Progenitor cell of endocrine pancreas (in vitro differentiated cells): Measurements from ENCODE around the gene PDHX. TPM values are rescaled to one million over a fixed set of nuclear protein-coding genes. Genes with fewer than 3 reads are reported as not detected.

ENCODE experiments used
- DNase-seq: peaks from one replicate; pipeline ENCODE4 v3.0.0; 2021; ENCODE audit warnings: low spot score; ENCODE audit not compliant: unreplicated experiment
- H3K27ac Mint-ChIP-seq: 2 replicates; pipeline ENCODE4 v1.8.0; 2021; ENCODE audit warnings: mild to moderate bottlenecking, moderate library complexity, mixed read lengths
- H3K27me3 Mint-ChIP-seq: 2 replicates; pipeline ENCODE4 v1.8.0; 2021; ENCODE audit warnings: mixed read lengths
- H3K36me3 Mint-ChIP-seq: 2 replicates; pipeline ENCODE4 v1.8.0; 2022; ENCODE audit warnings: mixed read lengths; ENCODE audit not compliant: insufficient read depth
- H3K4me1 Mint-ChIP-seq: 2 replicates; pipeline ENCODE4 v1.8.0; 2021; ENCODE audit warnings: low read depth, mixed read lengths
- H3K4me3 Mint-ChIP-seq: 2 replicates; pipeline ENCODE4 v1.8.0; 2021; ENCODE audit warnings: low read depth, mild to moderate bottlenecking, moderate library complexity, mixed read lengths
- H3K9me3 Mint-ChIP-seq: 2 replicates; pipeline ENCODE4 v1.8.0; 2021; ENCODE audit warnings: low read depth, mixed read lengths
- total RNA-seq: library from RNA; stranded (reverse); gene quantifications from 2 replicates; pipeline ENCODE4 v1.2.1, GENCODE V29; 2021
- TF ChIP-seq, protein P1 (sequence below): fragments of 200-600 bp; sonication (generic); IDR thresholded peaks from one replicate; pipeline ENCODE4 v1.5.0; 2021; ENCODE audit warnings: antibody characterized with exemption, mild to moderate bottlenecking; ENCODE audit not compliant: unreplicated experiment

The PDHX gene
- total RNA-seq, 1 donor from 2014 or later = 39.9 TPM

DNA sequence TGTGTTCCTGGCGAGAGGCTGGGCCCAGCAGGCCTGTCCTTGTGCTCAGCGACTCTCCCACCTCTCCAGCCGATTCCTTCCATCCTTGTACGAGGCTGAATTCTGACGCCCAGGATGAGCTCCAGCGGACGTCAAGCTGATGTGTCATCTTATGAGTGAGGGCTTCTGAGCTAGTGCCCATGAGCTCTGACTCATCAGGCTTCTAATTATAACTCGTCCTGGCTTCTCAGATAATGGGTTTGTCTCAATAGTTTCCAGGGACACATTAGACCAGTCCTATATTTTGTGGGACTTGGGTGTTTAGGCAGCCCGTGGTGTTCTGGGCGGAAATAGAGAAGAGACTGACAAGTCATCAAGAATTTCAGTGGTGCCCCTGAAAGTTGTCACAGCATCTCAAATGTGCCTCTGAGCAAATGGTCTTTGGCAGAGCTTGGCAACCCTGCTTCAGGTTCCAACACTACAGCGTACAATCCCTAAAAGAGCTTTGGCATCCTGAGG, 114.3 kb downstream of the PDHX start:
- TF ChIP-seq, protein P1, sequence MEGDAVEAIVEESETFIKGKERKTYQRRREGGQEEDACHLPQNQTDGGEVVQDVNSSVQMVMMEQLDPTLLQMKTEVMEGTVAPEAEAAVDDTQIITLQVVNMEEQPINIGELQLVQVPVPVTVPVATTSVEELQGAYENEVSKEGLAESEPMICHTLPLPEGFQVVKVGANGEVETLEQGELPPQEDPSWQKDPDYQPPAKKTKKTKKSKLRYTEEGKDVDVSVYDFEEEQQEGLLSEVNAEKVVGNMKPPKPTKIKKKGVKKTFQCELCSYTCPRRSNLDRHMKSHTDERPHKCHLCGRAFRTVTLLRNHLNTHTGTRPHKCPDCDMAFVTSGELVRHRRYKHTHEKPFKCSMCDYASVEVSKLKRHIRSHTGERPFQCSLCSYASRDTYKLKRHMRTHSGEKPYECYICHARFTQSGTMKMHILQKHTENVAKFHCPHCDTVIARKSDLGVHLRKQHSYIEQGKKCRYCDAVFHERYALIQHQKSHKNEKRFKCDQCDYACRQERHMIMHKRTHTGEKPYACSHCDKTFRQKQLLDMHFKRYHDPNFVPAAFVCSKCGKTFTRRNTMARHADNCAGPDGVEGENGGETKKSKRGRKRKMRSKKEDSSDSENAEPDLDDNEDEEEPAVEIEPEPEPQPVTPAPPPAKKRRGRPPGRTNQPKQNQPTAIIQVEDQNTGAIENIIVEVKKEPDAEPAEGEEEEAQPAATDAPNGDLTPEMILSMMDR = no peak
- Mint-ChIP-seq H3K4me1 (no peaks in the 10 kb centered on the region), H3K27me3 (peaks cover 2% of the 10 kb centered on the region), H3K36me3 (no peaks in the 10 kb centered on the region), H3K27ac (no peak overlapping the region), H3K4me3 (no peak overlapping the region), H3K9me3 (peaks cover 9% of the 10 kb centered on the region)
- DNase-seq = no peak

DNA sequence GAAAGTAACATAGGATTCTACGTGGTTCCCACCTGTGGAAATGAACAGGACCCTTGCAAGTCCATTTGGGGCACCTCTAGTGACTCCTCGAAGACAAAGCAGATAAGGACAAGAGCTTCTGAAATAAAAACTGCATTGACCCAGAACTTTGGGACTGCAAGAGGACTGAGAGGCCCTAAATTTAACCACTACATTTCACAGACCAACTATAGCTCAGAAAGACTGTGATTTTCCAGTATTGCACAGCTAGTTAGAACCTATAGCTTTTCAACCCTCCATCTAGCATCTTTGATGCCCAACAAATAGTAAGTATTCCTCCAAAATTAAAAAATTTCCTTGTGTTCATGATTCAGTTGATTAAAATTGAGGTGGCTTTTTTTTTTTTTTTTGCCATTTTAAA, 114.9 kb downstream of the PDHX start:
- no peak overlapping the region for H3K4me3 Mint-ChIP-seq
- H3K27me3 Mint-ChIP-seq = peaks cover 2% of the 10 kb centered on the region
- DNase-seq = no peak
- peaks cover 6% of the 10 kb centered on the region for H3K9me3 Mint-ChIP-seq
- no peak overlapping the region for H3K27ac Mint-ChIP-seq
- no peaks in the 10 kb centered on the region for H3K36me3 Mint-ChIP-seq
- no peaks in the 10 kb centered on the region for H3K4me1 Mint-ChIP-seq
- TF ChIP-seq, protein P1 = no peak

DNA sequence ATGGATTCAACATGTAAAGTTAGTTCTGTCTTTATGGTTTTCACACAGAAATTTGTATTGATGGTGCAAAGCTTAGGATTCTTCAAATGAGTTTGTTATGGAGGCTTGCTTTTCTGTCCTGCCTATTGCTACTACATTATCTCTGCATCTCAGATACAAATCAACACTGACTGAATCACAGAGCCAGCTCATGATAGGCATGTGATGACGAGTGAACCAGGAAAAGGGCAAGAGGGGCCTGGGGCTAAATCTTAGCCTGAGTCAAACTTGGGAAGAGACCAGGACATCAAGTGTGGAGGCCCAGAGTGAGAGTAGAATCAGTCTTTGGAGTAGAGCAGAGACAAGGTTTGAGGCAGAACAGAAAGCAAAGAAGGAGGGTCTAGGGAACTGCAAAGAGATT, 115.4 kb downstream of the PDHX start:
- Mint-ChIP-seq H3K4me3 (no peak overlapping the region), H3K36me3 (no peaks in the 10 kb centered on the region), H3K27me3 (peaks cover 2% of the 10 kb centered on the region), H3K4me1 (no peaks in the 10 kb centered on the region), H3K9me3 (peaks cover under 1% of the 10 kb centered on the region), H3K27ac (no peak overlapping the region)
- TF ChIP-seq, protein P1 = no peak
- no peak for DNase-seq

DNA sequence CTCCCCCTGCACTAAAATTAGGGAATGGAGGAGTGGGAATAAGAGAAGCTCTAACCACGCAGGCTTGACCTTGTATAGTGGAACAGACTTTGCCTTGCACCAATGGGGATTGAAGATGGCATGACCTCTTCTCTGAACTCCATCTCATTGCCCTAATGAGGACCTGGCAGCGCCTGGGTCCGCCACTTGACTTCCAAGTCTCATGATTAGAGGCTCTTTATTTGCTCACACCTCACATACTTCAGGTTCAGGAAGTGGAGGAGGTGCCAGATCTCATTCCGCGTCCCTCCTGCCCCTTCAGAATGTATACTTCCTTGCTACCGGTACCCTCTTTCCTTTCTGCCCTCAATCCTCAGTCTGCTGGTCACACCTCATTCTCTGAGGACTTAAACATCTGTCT, 116.6 kb downstream of the PDHX start:
- Mint-ChIP-seq H3K27me3 (peaks cover 2% of the 10 kb centered on the region), H3K4me3 (no peak overlapping the region), H3K4me1 (no peaks in the 10 kb centered on the region), H3K27ac (no peak overlapping the region), H3K9me3 (no peaks in the 10 kb centered on the region), H3K36me3 (no peaks in the 10 kb centered on the region)
- TF ChIP-seq, protein P1 = no peak
- DNase-seq = no peak

DNA sequence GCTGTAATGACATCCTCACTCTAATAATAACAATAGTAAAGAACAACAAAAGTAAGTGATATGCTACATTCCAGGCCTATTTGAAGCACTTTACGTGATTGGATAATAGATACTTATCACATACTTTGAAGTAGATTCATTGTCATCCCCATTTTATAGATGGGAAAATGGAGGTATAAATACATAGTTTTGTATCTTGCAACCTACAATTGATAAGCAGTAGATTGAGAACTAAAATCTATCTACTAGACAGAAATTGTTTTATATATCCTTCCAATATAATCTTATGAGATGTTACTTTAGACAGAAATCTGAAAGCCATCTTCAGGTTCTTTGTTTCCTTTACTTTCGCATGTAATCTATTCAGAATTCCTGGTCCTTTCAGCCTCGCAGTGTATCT, 118.0 kb downstream of the PDHX start:
- H3K4me1 Mint-ChIP-seq = no peaks in the 10 kb centered on the region
- no peaks in the 10 kb centered on the region for H3K9me3 Mint-ChIP-seq
- peaks cover 2% of the 10 kb centered on the region for H3K27me3 Mint-ChIP-seq
- TF ChIP-seq, protein P1 = no peak
- DNase-seq = no peak
- no peak overlapping the region for H3K27ac Mint-ChIP-seq
- H3K4me3 Mint-ChIP-seq = no peak overlapping the region
- H3K36me3 Mint-ChIP-seq = no peaks in the 10 kb centered on the region
